Body of pancreas (tissue), 4 donors: ENCODE results near the gene SPATA19. TPM values are rescaled to one million over a fixed set of nuclear protein-coding genes. Genes with fewer than 3 reads are reported as not detected.

Source experiments
- ATAC-seq: fragments of 150-250 bp; one replicate; pipeline ENCODE4 v1.9.1; 2016
- DNase-seq, 4 donors: peaks; one replicate each; pipeline ENCODE4 v3.0.0-alpha.2; 2019
- H3K27ac ChIP-seq, 4 donors: fragments of 200-600 bp; sonication (generic); 1 replicate in 3 of 4; 2 replicates in 1 of 4; pipeline versions ENCODE4 v1.5.1 to v1.6.1; 2016 to 2019; ENCODE audit warnings: mild to moderate bottlenecking in 1 of 4, mixed read lengths in 1 of 4, moderate library complexity in 1 of 4
- H3K27me3 ChIP-seq, 2 donors: fragments of 200-600 bp; sonication (generic); one replicate each; pipeline ENCODE4 v1.6.0; 2016; ENCODE audit warnings: mild to moderate bottlenecking in 1 of 2
- H3K36me3 ChIP-seq, 2 donors: fragments of 200-600 bp; sonication (generic); replicated peaks in 1 of 2; 2 replicates each; pipeline ENCODE4 v1.5.1; 2016; ENCODE audit warnings: low read depth in 2 of 2; ENCODE audit not compliant: insufficient read depth in 1 of 2
- H3K4me1 ChIP-seq: fragments of 200-600 bp; sonication (generic); one replicate; pipeline ENCODE4 v1.6.0; 2016
- H3K4me3 ChIP-seq, 2 donors: fragments of 200-600 bp; sonication (generic); 1 replicate in 1 of 2; 2 replicates in 1 of 2; pipeline ENCODE4 v1.5.1; 2016 to 2019
- H3K9me3 ChIP-seq, 3 donors: fragments of 200-600 bp; sonication (generic); 1 replicate in 2 of 3; 2 replicates in 1 of 3; pipeline ENCODE4 v1.5.1; 2016
- POLR2A ChIP-seq, 3 donors: fragments of 450-650 bp; IDR thresholded peaks; one replicate each; pipeline ENCODE4 v1.6.1; 2016; ENCODE audit warnings: antibody characterized with exemption in 3 of 3, mild to moderate bottlenecking in 2 of 3
- WGBS, 2 donors: methylation state at CpG; one replicate each; pipeline ENCODE4 v1.1.5; 2017; 5-methylcytosine and 5-hydroxymethylcytosine counted together
- intact Hi-C: fragments of 100-400 bp; cut with DNase I; formaldehyde crosslinking; loops from one replicate; pipeline ENCODE4 v1.15.1; 2023
- total RNA-seq, 2 donors: library from RNA; depleted of rRNA; stranded (reverse); fragments of >200 nt; gene quantifications; one replicate each; pipeline ENCODE4 v1.1.0, GENCODE V29; 2016
- TF ChIP-seq, protein P1 (sequence below), 7 experiments: fragments of 450-650 bp in 4 of 7; fragments of 200-600 bp in 3 of 7; sonication (generic) in 3 of 7; IDR thresholded peaks; one replicate each; pipeline ENCODE4 v1.5.1; 2016 to 2019; ENCODE audit warnings: antibody characterized with exemption in 7 of 7

Gene SPATA19
- total RNA-seq, 2 donors from 2014 or later, result not detected

DNA sequence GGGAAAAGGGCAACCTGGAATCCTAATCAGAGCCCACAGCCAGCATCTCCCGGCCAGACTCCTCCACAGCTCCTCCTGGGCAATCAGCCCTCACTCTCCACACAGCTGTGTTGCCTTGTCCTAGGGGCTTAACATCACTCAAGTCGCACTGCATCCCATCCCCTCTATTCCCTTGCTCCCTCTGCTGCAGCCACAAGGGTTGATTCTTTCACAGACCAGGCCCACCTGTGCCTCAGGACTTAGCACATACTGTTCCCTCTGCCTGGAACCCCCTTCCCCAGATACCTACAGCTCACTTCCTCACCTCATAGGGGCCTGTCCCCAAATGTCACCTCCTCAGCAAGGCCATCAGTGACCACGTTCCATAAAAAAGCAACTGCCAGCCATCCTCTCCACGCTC, 18.4 kb downstream of the SPATA19 start:
- TF ChIP-seq, protein P1, sequence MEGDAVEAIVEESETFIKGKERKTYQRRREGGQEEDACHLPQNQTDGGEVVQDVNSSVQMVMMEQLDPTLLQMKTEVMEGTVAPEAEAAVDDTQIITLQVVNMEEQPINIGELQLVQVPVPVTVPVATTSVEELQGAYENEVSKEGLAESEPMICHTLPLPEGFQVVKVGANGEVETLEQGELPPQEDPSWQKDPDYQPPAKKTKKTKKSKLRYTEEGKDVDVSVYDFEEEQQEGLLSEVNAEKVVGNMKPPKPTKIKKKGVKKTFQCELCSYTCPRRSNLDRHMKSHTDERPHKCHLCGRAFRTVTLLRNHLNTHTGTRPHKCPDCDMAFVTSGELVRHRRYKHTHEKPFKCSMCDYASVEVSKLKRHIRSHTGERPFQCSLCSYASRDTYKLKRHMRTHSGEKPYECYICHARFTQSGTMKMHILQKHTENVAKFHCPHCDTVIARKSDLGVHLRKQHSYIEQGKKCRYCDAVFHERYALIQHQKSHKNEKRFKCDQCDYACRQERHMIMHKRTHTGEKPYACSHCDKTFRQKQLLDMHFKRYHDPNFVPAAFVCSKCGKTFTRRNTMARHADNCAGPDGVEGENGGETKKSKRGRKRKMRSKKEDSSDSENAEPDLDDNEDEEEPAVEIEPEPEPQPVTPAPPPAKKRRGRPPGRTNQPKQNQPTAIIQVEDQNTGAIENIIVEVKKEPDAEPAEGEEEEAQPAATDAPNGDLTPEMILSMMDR (IDR thresholded peaks at IDR 0.05), result no peak
- TF ChIP-seq POLR2A (IDR thresholded peaks at IDR 0.05), result no peak
- ATAC-seq (no peak), DNase-seq (no peak)
- Histone ChIP-seq H3K36me3 (no peaks in the 10 kb centered on the region), H3K27ac (no peak overlapping the region), H3K9me3 (no peaks in the 10 kb centered on the region), H3K4me3 (no peak overlapping the region), H3K27me3 (no peaks in the 10 kb centered on the region), H3K4me1 (no peaks in the 10 kb centered on the region)
- intact Hi-C loops, result no loop called here
- 56 to 80% methylated on average over 4 of the region's 4 CpGs for WGBS, 2 donors

- H3K36me3 ChIP-seq, result no peaks in the 10 kb centered on the region
- no peak for DNase-seq
- ATAC-seq, result no peak
- intact Hi-C loops, result no loop called here
- H3K9me3 ChIP-seq, result no peaks in the 10 kb centered on the region
- 41 to 46% methylated on average over 3 of the region's 3 CpGs for WGBS, 2 donors
- TF ChIP-seq POLR2A (IDR thresholded peaks at IDR 0.05), result no peak
- TF ChIP-seq, protein P1 (IDR thresholded peaks at IDR 0.05), result no peak
- H3K4me1 ChIP-seq, result no peaks in the 10 kb centered on the region
- H3K27me3 ChIP-seq, result no peaks in the 10 kb centered on the region
- no peak overlapping the region for H3K27ac ChIP-seq
- no peak overlapping the region for H3K4me3 ChIP-seq
These were observed 19.6 kb downstream of the SPATA19 start for GRCh38 chr11:133825666-133826065.

DNA sequence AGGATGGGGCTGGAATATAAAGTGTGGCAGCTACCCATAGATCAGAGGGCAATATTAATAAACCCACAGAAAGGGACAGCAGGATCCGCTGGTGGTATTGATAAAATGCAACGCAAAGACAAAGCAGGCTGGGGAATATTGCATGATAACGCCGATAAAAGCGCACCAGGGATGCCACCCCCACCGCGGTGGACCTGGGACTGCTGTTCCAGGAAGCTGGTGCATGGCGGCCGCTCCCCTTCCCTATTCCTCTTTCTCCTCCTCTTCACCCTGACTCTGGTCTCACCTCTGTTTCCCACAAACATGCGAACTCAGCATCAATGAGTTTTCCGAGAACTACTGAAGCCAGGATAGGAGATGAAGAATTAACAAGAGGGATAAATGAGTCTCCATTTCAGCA, 20.2 kb downstream of the SPATA19 start:
- intact Hi-C loops, result no loop called here
- no peak overlapping the region for H3K27ac ChIP-seq

GRCh38 chr11:133824593-133824992, 20.7 kb downstream of the SPATA19 start:
- no peak for ATAC-seq

More for the DNA sequence above, 20.2 kb downstream of the SPATA19 start:
- H3K4me1 ChIP-seq, result no peaks in the 10 kb centered on the region
- no peaks in the 10 kb centered on the region for H3K9me3 ChIP-seq
- TF ChIP-seq, protein P1 (IDR thresholded peaks at IDR 0.05), result no peak
- no peak for TF ChIP-seq POLR2A (IDR thresholded peaks at IDR 0.05)
- WGBS, 2 donors, result 74% methylated on average over 11 of the region's 11 CpGs
- DNase-seq (no peak), ATAC-seq (no peak)
- H3K4me3 ChIP-seq, result no peak overlapping the region
- H3K27me3 ChIP-seq, result no peaks in the 10 kb centered on the region
- no peaks in the 10 kb centered on the region for H3K36me3 ChIP-seq

GRCh38 chr11:133823614-133824013, 21.7 kb downstream of the SPATA19 start:
- no peak overlapping the region for H3K27ac ChIP-seq
- ATAC-seq, result no peak

More at GRCh38 chr11:133824593-133824992, 20.7 kb downstream of the SPATA19 start:
- TF ChIP-seq, protein P1 (IDR thresholded peaks at IDR 0.05), result no peak
- no peak for TF ChIP-seq POLR2A (IDR thresholded peaks at IDR 0.05)
- Histone ChIP-seq H3K27me3 (no peaks in the 10 kb centered on the region), H3K4me1 (no peaks in the 10 kb centered on the region), H3K4me3 (no peak overlapping the region), H3K27ac (no peak overlapping the region), H3K36me3 (no peaks in the 10 kb centered on the region), H3K9me3 (no peaks in the 10 kb centered on the region)
- intact Hi-C loops, result no loop called here
- 45 to 52% methylated on average over 9 of the region's 9 CpGs for WGBS, 2 donors
- no peak for DNase-seq

More at GRCh38 chr11:133823614-133824013, 21.7 kb downstream of the SPATA19 start:
- Histone ChIP-seq H3K4me1 (no peaks in the 10 kb centered on the region), H3K27me3 (no peaks in the 10 kb centered on the region), H3K4me3 (no peak overlapping the region), H3K9me3 (no peaks in the 10 kb centered on the region), H3K36me3 (no peaks in the 10 kb centered on the region)
- DNase-seq, result no peak
- intact Hi-C loops, result no loop called here
- WGBS, 2 donors, result 80 to 86% methylated on average over 3 to 4 of the region's 4 CpGs
- TF ChIP-seq POLR2A (IDR thresholded peaks at IDR 0.05), result no peak
- TF ChIP-seq, protein P1 (IDR thresholded peaks at IDR 0.05), result no peak
